HepG2 (cell line): ENCODE measurements around the gene ZNF33B. TPM values are rescaled to one million over a fixed set of nuclear protein-coding genes. Genes with fewer than 3 reads are reported as not detected.

Experiments
- ATAC-seq: fragments of 200-7000 bp; cut with Tn5 transposase; 3 replicates; pipeline ENCODE4 v1.9.1; 2020; ENCODE audit warnings: mild to moderate bottlenecking, moderate library complexity
- BruUV-seq: library from RNA; stranded (reverse); fragments of 400-500 nt; replicated peaks from 2 replicates; lab custom pipeline; 2021; lab: Mats Ljungman, UMichigan
- CTCF ChIA-PET: fragments of 300-600 bp; formaldehyde crosslinking; extraction: SDS; loops from one replicate; lab custom pipeline; 2021; ENCODE audit warnings: low total read pairs, inconsistent platforms, low intra/inter-chr PET ratio; lab: Yijun Ruan, JAX
- POLR2A ChIA-PET: fragments of 350-600 bp; sonication (Branson Sonifier 250); formaldehyde crosslinking; loops from one replicate; lab custom pipeline; 2020; ENCODE audit warnings: antibody characterized with exemption, inconsistent platforms; lab: Yijun Ruan, JAX
- DNase-seq: peaks from one replicate; pipeline ENCODE4 v3.0.0-alpha.2; 2015; ENCODE audit warnings: low spot score
- FAIRE-seq: peaks from 3 replicates; lab custom pipeline; 2011; peaks lifted over from hg19 to GRCh38; lab: Jason Lieb, UNC
- H2AFZ ChIP-seq: one replicate; pipeline ENCODE4 v1.6.1; 2011; ENCODE audit warnings: low read length, inconsistent platforms
- H3K27ac ChIP-seq: fragments of 300-600 bp; 3 replicates; pipeline ENCODE4 v1.8.0; 2011; ENCODE audit warnings: mixed run types, mild to moderate bottlenecking, mixed read lengths, low read length, inconsistent platforms; ENCODE audit not compliant: insufficient read depth; ENCODE audit errors: extremely low read length
- H3K27me3 ChIP-seq, 2 experiments: fragments of 200-600 bp in 1 of 2; 2 replicates in 1 of 2; 3 replicates in 1 of 2; pipeline versions ENCODE4 v1.6.0 to v1.8.0; 2011; ENCODE audit warnings: low read length in 2 of 2, mild to moderate bottlenecking in 2 of 2, moderate library complexity in 2 of 2, inconsistent platforms in 1 of 2; ENCODE audit not compliant: insufficient read depth in 2 of 2, control insufficient read depth in 1 of 2
- H3K36me3 ChIP-seq, 2 experiments: fragments of 200-600 bp in 1 of 2; replicated peaks in 1 of 2; 2 replicates in 1 of 2; 3 replicates in 1 of 2; pipeline versions ENCODE4 v1.5.1 to v1.8.0; 2011; ENCODE audit warnings: low read length in 2 of 2, inconsistent platforms in 1 of 2; ENCODE audit not compliant: insufficient read depth in 2 of 2, control insufficient read depth in 1 of 2
- H3K4me1 ChIP-seq: 2 replicates; pipeline ENCODE4 v1.5.1; 2012; ENCODE audit warnings: low read length, inconsistent platforms; ENCODE audit not compliant: insufficient read depth
- H3K4me2 ChIP-seq: 2 replicates; pipeline ENCODE4 v1.6.0; 2011; ENCODE audit warnings: low read depth, low read length, inconsistent platforms
- H3K4me3 ChIP-seq, 3 experiments: fragments of 200-600 bp in 1 of 3; sonication (generic), shearing (Covaris generic) in 1 of 3; replicated peaks in 1 of 3; 2 replicates each; pipeline ENCODE4 v1.5.1; 2011 to 2016; ENCODE audit warnings: low read length in 3 of 3, inconsistent platforms in 2 of 3, low read depth in 2 of 3, mild to moderate bottlenecking in 2 of 3, control low read depth in 1 of 3, mixed read lengths in 1 of 3; ENCODE audit not compliant: insufficient read depth in 1 of 3
- H3K79me2 ChIP-seq: one replicate; pipeline ENCODE4 v1.6.1; 2011; ENCODE audit warnings: low read length, inconsistent platforms; ENCODE audit not compliant: insufficient read depth
- H3K9ac ChIP-seq: 2 replicates; pipeline ENCODE4 v1.6.0; 2011; ENCODE audit warnings: mild to moderate bottlenecking, low read depth, low read length, inconsistent platforms; ENCODE audit not compliant: insufficient read depth
- H3K9me3 ChIP-seq: 2 replicates; pipeline ENCODE4 v1.5.1; 2012; ENCODE audit warnings: mild to moderate bottlenecking, low read length
- H4K20me1 ChIP-seq: 2 replicates; pipeline ENCODE4 v1.6.0; 2011; ENCODE audit warnings: inconsistent platforms, mild to moderate bottlenecking, low read length, moderate library complexity; ENCODE audit not compliant: insufficient read depth
- EP300 ChIP-seq, 3 experiments: sonication (generic) in 1 of 3; formaldehyde crosslinking in 1 of 3; IDR thresholded peaks; 2 replicates each; pipeline versions ENCODE4 v1.5.1 to v1.6.1; 2011 to 2020; ENCODE audit warnings: low read depth in 2 of 3, low read length in 2 of 3, borderline replicate concordance in 1 of 3, improper control_type of control experiment in 1 of 3, mild to moderate bottlenecking in 1 of 3, missing genetic modification reagents in 1 of 3, moderate library complexity in 1 of 3
- JUN ChIP-seq: sonication (generic); formaldehyde crosslinking; IDR thresholded peaks from 2 replicates; pipeline ENCODE4 v1.4.0; 2020; ENCODE audit warnings: mild to moderate bottlenecking, missing genetic modification reagents
- ONECUT2 ChIP-seq: sonication (generic); formaldehyde crosslinking; IDR thresholded peaks from 2 replicates; pipeline ENCODE4 v1.4.0; 2020; ENCODE audit warnings: missing genetic modification reagents
- SKIL ChIP-seq: sonication (generic); formaldehyde crosslinking; IDR thresholded peaks from 2 replicates; pipeline ENCODE4 v1.8.0; 2022; ENCODE audit warnings: missing genetic modification reagents, mild to moderate bottlenecking, moderate library complexity, borderline replicate concordance
- SOX13 ChIP-seq, 3 experiments: fragments of 450-650 bp in 1 of 3; sonication (generic) in 1 of 3; formaldehyde crosslinking in 1 of 3; IDR thresholded peaks in 2 of 3; conservative IDR thresholded peaks in 1 of 3; 2 replicates each; pipeline versions ENCODE4 v1.5.0 to v1.6.1; 2016 to 2020; ENCODE audit warnings: antibody characterized with exemption in 1 of 3, mild to moderate bottlenecking in 1 of 3, missing compliant biosample characterization in 1 of 3, missing genetic modification reagents in 1 of 3, moderate library complexity in 1 of 3
- SOX5 ChIP-seq: IDR thresholded peaks from 2 replicates; pipeline ENCODE4 v1.6.1; 2016; ENCODE audit warnings: borderline replicate concordance
- TCF7 ChIP-seq: sonication (generic); IDR thresholded peaks from 2 replicates; pipeline ENCODE4 v1.6.1; 2016; ENCODE audit warnings: antibody characterized with exemption, low read depth
- WGBS: methylation state at CpG from one replicate; pipeline ENCODE4 v1.1.6; 2017; ENCODE audit warnings: low lambda C conversion rate; 5-methylcytosine and 5-hydroxymethylcytosine counted together
- in situ Hi-C: cut with HindIII; loops from 2 replicates; pipeline ENCODE4 v1.10.0; 2017; ENCODE audit warnings: low pct_unique_long_range_greater_than_20kb; ENCODE audit not compliant: extremely low pct_ligation_motif_present
- intact Hi-C: fragments of 100-400 bp; cut with micrococcal nuclease; formaldehyde crosslinking; loops from one replicate; pipeline ENCODE4 v1.10.0; 2022; ENCODE audit not compliant: unreplicated experiment
- polyA plus RNA-seq, 8 experiments: library from polyadenylated mRNA; depleted of rRNA in 3 of 8; stranded (reverse) in 7 of 8; unstranded in 1 of 8; fragments of >200 nt; fragmentation: Illumina TruSeq in 4 of 8; extraction: Trizol in 4 of 8; gene quantifications; 2 replicates each; pipeline versions ENCODE4 v1.2.1 to v1.2.3, GENCODE V29; 2011 to 2016; ENCODE audit warnings: low read depth in 4 of 8, missing spikeins in 1 of 8, mixed read lengths in 1 of 8; ENCODE audit not compliant: insufficient read depth in 1 of 8
- total RNA-seq, 5 experiments: library from RNA; depleted of rRNA; stranded (reverse); fragments of >200 nt; fragmentation: Illumina TruSeq; extraction: Trizol; gene quantifications; 2 replicates each; pipeline ENCODE4 v1.2.3, GENCODE V29; 2016; ENCODE audit warnings: low read depth in 1 of 5
- TF ChIP-seq, protein P1 (sequence below): sonication (generic); formaldehyde crosslinking; IDR thresholded peaks from 2 replicates; pipeline ENCODE4 v1.5.0; 2020; ENCODE audit warnings: missing genetic modification reagents

ZNF33B gene
- total and polyA plus RNA-seq, 2 of the 13 experiments (the other 11 are each of a cell fraction or from before 2014, with no cell fraction given), result 18.4 to 23.5 TPM

DNA sequence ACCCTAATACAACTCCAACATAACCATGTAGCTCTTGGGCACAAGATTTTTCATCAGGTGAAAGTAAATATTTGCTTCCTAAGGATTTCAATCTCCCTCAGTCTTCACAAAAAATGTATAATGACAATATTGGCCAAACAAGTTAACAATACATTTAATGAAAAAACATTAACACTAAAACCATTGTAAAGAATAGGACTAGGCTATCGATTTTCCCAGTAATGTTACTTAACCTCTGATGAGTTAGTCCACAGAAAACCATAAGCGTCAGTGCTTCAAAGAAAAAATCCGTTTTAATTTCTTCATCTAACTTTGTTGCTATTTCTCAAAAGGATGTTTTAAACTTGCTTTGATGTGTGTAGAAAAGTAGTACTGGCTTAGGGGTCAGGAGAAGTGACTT lies 1.2 kb downstream of the ZNF33B start:
- no peak for TF ChIP-seq JUN (CRISPR knock-in tag)
- TF ChIP-seq SOX5 (CRISPR knock-in tag), result peak; percentile 51; the same call in 1 of the 2 replicates
- no peak for TF ChIP-seq SKIL (CRISPR knock-in tag)
- peak; percentile 82 for TF ChIP-seq ONECUT2 (CRISPR knock-in tag)
- no peak for TF ChIP-seq SOX13 (IDR thresholded peaks at IDR 0.05)
- TF ChIP-seq SOX13 (CRISPR knock-in tag; conservative IDR thresholded peaks at IDR 0.05 in 1 of 2, IDR thresholded peaks at IDR 0.05 in 1 of 2), result peak in 1 of 2 experiments; percentile 57; a peak in 2 of 4 replicates
- TF ChIP-seq EP300 (IDR thresholded peaks at IDR 0.05; ENCODE audit: low read depth in 2 of 2, low read length in 2 of 2), result peak in 1 of 2 experiments; percentile 25; a peak in 1 of 4 replicates
- TF ChIP-seq EP300 (CRISPR knock-in tag; IDR thresholded peaks at IDR 0.05; ENCODE audit: borderline replicate concordance), result no peak
- TF ChIP-seq, protein P1, sequence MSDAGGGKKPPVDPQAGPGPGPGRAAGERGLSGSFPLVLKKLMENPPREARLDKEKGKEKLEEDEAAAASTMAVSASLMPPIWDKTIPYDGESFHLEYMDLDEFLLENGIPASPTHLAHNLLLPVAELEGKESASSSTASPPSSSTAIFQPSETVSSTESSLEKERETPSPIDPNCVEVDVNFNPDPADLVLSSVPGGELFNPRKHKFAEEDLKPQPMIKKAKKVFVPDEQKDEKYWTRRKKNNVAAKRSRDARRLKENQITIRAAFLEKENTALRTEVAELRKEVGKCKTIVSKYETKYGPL (CRISPR knock-in tag), result 0 out of 2 replicates have a peak, but pooled peaks have one; percentile 26
- TF ChIP-seq TCF7, result peak; percentile 26; the same call in 1 of the 2 replicates
- intact Hi-C loops (no loop called here), in situ Hi-C loops (no loop called here)
- H3K4me3 ChIP-seq, result peak overlapping the region; percentile 50 to 78 (median 68)
- POLR2A ChIA-PET, result interaction anchor here (2.8 kb wide), 1 partner anchor 28 kb away, joined by 11 read pairs; no protein-coding TSS in a partner anchor
- CTCF ChIA-PET, result no interaction called here
- H3K4me1 ChIP-seq, result peaks cover 56% of the 10 kb centered on the region
- no peak for FAIRE-seq
- no peak overlapping the region for H2AFZ ChIP-seq
- no peaks in the 10 kb centered on the region for H3K9me3 ChIP-seq
- BruUV-seq, result no TSS peak
- 3% methylated on average over 3 of the region's 3 CpGs for WGBS
- DNase-seq, result peak; percentile 30
- H3K4me2 ChIP-seq, result peak overlapping the region; percentile 71
- no peak for ATAC-seq
- peak overlapping the region; percentile 87 for H3K9ac ChIP-seq
- 0 out of 5 replicates have a peak, but pooled peaks cover 2 to 4% of the 10 kb centered on the region in 2 experiments for H3K36me3 ChIP-seq
- no peaks in the 10 kb centered on the region for H3K27me3 ChIP-seq
- peak overlapping the region; percentile 93 for H3K27ac ChIP-seq
- H4K20me1 ChIP-seq, result no peaks in the 10 kb centered on the region
- H3K79me2 ChIP-seq, result peaks cover 12% of the 10 kb centered on the region
